Dedifferentiated amniotic fluid mesenchymal stem cell (primary cell): Measurements from ENCODE around the gene BAZ1A.
A peak's percentile ranks its signal among the peaks of the same experiment; 100 is the strongest.

Source experiments
- DNase-seq: peaks from one replicate; pipeline ENCODE4 v3.0.0-alpha.2; 2016; ENCODE audit errors: extremely low spot score

BAZ1A gene

DNA sequence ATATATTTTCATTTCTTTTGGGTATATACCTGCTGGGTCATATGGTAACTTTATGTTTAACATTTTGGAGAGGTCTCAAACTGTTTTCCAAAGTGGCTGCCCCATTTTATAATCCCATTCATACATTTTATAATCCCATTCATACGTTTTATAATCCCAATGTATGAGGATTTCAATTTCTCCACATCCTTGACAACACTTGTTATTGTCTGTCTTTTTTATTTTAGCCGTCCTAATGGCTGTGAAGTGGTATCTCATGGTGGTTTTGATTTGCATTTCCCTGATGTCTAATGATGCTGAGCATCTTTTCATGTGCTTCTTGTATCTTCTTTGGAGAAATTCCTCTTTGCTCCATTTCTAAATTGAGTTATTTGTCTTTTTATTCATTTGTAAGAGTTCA lies 154.0 kb downstream of the BAZ1A start:
- DNase-seq: no peak

DNA sequence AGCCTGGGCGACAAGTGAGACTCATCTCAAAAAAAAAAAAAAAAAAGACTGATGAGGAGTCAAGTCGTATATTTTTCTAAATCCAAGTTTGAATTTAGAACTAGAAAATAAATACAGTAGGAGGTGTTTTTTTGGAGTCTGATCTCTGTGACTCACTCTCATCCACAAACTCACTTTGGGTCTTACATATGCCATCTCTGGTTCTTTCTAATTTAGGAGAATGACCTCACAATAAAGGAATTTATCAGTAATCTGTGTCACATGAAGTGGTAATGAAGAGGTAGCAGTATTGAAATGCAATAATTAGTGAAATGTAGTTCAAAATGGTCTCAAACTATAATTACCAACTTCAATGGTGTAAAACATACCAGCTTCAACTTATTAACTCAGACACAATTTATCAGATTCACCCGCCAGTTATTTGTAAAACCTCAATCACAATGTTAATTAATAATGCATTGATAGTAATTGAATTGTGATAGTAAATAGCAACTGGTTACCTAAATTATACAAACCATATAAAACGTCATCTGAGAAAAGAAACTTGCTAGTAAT lies 156.3 kb downstream of the BAZ1A start:
- no peak for DNase-seq

DNA sequence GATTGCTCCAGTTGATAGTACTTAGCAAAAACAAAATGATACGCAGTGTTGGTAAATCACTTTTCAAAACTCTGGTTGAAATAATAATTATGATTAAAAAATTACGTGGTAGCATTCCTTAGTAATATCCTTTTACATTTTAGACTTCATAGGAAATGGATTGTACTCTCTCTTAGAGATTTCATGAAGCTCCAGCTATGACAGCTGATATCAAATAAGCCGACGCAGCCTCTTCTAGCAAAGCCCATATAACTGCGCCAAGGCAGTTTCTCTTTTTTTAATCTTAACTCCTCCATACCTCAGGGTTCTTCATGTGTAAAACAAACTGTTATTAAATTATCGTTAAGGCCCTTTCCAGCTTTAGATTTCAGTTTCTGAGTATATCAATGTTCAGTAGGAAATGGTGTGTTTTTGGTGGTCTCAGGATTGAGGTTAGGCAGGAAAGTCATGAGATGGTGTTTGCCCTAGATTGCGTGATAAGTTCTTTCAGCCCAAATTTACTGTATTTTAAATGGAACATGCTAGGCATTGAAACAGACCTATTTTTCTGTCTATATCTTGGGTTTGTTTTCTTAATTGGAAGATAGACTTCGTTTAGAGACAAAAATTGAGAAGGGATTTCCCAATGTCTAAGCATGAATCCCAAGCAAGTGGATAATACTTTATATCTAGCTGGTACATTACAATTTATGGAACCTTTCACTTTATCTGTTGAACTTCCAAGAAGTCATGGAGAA lies 159.9 kb downstream of the BAZ1A start:
- no peak for DNase-seq

DNA sequence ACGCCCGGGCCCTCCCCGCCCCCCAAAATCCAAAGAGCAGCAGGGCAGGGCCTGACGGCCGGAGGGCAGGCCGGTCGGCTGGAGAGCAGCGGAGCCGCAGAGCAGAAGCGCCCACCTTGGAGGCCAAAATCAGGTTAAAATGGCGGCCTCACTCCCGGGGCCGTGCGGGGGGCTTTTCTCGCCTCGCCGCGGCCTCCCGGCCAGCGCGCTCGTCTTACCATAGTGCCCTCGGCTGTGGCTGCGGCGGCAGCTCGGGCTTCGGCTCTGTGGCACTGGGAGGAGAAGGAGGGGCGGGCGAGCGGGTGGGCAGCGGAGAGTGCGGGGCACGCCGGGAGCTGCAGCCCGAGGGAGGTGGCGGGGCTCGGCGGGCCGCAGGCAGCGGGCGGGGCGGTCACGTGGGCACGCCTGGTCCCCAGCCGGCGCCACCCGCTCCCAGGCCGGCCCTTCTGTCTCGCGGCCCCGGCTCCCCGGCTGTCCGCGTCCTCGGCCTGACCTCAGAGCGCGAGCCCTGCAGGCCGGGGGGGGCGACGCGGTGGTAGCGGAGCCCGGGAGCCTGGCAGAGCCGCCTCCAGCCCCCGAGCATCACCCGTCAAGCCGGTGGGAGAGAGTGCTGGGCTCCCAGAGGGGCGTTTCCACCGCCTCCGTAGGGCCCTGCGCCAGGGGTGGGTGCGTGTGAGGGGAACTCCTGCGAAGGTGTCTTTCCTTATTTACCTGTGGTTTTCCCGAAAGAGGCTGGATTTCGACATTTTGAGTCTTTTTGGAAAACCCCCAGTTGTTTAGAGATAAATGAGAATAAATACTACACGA lies 160.6 kb downstream of the BAZ1A start, which contains the start of gene CFL2:
TSS of gene CFL2 (minus strand) at position 274 of the 807 bp plus-strand sequence. CDS start at position 221, 53 bp downstream.
- DNase-seq: peak; percentile 51

DNA sequence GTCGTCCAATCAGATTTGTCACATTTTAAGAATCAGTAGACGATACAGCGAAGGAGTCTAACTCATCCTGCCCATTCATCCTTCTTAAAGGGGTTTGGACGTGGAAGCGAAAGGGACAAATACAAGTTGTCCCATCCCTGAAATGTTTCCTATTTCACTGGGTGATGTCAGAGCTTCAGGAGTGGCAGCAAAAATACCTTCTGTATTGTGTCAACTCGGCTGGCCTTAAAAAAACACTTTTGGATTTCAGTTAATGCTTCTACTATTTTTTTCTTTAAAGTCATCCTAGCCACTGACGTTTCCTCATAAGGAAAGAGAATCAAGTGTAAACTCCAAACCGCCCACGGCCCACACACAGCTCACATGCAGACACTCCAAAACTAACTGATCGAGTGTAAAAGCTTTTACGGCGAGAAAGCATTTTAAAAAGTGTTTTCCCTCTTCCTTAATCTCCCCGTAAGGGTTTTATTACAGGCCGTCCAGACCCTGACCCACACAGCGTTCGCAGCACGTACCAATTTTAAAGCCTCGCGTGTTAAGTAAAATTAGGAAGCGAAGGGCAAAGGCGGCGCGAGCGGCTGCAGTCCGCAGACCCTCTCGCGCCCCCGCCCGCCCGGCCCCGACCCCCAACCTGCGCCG lies 161.4 kb downstream of the BAZ1A start:
- peak; percentile 86 for DNase-seq

DNA sequence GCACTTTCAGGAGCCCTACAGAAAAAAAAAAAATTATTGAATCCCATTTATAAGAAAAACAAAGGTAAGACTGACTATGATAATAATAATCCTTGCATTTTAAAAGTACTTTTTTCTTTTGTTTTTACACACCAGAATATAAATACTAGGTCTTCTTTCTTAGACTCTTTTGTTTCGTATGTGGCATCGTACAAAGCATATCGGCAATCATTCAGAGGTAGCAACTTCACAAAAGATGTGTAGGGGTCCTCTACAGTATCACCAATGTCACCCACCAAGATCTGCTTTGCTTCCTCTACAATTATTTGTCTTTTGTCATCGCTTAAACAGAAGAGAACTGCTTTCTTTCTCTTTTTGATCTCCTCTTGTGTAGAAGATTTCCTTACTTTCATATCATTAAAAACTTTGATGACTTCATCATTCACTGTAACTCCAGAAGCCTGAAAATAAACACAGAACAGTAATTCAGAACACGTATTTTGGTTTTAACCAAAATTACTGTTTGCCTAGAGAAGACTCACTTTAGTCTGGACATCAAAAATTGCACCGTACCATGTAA lies 162.0 kb downstream of the BAZ1A start:
- DNase-seq: no peak

DNA sequence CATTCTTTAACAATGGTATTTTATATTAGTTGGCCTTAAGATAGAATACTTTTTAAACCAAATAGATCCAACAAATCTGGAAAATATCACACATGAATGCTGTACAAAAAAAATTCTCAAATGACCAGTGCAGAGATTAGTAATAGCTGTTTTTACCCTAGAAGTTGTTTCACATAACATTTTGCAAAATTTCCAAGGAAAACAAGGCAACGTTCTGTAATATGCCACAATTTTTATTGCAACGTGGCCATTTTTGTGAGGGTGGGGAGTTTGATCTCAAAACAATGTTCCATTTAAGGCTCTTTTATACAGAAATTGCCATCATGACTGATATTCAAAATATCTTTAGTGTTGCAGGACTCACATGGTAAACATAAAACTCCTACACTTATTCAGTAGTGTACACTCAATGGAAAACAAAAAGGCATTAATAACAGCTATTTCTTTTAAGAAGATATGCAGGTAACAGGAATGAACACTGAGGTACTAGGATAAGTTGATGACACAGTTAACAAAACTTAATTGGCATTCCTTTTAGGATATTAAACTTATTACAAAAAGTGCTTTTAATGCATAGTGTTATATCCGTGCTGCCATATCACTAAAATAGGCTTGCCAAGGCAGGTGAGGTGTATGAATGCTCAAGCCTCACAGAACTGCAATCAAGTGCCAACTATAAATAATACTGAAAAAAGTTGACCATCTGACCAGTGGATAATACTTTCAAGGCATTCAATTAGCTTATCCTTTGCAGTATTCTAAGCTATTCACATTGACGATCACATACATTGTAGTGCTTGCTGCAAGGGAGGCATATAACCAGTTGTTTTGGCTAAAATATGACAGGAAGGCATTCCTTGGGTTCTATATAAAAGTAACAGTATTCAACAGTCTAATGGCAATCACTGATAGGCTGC lies 163.1 kb downstream of the BAZ1A start:
- DNase-seq: peak; percentile 17

DNA sequence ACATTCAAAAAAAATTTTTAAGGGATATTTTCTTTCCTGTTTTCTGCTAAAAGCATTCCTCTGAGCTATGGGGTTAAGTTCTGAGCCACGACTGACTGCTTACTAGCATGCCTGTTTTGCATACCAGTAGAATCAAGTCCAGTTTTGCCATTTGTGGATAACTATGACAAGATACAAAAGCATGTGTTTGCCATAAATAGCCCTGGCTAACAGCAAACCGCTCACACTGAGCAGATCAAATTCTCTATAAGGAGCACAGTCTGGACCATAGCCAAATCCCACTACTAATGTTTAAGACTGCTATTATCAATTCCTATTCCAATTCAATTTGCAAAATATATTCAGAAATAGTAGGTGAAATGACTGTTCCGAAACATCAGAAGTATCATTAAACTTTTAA lies 164.0 kb downstream of the BAZ1A start:
- DNase-seq: peak; percentile 88

DNA sequence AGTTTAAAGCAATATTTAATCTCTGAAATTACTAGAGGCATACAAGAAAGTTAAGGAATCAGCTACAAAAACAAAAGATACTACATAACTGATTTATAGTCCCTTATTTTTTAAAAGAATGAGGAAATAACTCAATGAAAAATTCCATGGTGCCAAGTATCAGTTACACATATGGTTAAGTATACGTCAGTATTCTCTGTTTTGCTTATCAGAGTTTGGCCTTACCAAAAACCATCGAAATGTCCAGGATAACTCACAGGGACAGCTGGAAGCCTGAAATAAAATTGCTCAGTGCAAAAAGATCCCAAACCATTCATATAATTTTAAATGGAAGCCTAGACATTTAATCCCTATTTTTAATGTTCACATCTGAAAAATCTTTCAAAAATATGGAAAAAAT lies 164.4 kb downstream of the BAZ1A start:
- no peak for DNase-seq

DNA sequence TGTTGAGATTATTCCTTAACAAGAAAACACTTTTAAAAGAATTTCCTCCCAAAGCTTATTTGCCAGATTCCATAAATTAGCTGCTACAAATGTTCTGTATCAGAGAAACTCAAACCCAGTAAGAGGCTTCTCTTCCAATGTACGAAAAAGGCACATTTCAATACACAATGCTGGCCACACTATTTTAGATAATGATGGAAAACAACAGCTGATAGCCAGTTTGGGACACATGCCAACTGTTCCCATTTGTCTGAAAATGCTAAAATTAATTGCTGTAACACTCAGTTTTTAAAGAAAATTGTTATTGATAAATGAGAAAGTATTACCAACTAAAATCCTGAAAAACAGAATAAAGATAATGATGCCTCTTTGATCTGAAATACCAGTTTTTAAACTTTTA lies 165.2 kb downstream of the BAZ1A start:
- no peak for DNase-seq

DNA sequence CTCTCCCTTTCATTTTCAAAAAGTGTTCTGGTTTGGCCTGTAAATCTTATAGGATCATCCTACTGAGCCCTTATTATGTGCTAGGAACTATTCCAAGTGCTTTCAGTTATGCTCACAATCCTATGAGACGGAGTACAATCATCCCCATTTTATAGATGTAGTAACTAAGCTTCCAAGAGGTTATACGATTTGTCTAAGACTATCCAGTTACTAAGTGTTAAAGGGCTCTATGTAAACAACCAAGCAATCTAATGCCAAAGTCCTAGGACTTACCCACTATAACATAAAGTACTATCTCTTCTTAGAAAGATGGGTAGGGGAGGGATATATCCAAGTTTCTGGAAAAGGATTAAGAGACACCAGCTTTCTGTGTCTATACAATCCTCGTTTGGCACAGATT lies 167.4 kb downstream of the BAZ1A start:
- no peak for DNase-seq
